Activated CD8-positive, alpha-beta memory T cell treated with anti-CD3 and anti-CD28 coated beads, Interleukin-2, amount 50 U/mL, for 48 hours (primary cell): Measurements from ENCODE around the gene SWT1.
"Not testable (repeated sequence)": the region's sequence is repeated elsewhere in the genome, so short reads cannot be mapped to it uniquely, and the experiment has no call there.

Experiments used
- DNase-seq: peaks from one replicate; pipeline ENCODE4 v3.0.0-alpha.2; 2020

The SWT1 gene

DNA sequence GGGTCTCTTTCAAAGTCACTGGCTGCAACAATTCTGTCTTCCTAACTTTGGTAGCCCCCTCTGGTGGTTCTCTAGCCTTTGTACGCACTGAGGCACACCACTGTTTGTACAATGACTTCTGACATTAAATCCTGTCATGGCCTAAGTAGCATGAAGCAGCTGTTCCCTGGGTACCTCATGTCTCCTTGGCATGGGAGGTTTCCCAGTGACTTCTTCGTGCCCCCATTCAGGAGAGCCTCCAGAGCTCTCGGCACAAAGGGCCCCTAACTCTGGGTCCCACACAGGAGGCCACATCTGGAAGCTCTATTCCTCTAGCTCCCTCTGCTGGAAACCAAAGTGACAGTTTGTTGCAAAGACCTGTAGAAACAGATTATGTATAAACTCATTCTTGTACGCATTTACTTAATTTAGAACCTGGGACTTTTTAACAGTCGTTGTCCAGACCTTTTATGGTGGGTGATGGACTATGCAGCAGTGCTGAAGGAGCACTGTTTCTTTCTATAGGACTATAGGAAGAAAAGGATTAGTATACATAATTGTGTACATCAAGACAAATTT, 13.4 kb downstream of the SWT1 start:
- peak; percentile 71 for DNase-seq

DNA sequence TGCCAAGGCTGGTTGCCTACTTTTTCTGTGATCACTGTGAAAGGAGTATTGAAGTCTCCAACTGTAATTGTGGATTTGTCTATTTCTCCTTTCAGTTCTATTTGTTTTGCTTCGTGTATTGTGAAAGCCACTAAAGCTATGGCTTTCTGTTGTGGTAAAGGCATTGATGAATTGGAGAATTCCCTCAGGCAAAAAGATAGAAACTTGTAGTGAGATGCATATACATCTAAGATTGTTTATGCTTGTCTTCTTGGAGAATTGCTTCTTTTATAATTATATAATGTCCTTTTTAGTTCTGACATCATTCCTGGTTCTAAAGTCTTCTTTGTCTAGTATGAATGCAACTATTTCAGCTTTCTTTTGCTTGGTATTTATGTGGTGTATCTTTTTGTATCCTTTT, 36.8 kb downstream of the SWT1 start:
- no peak for DNase-seq

DNA sequence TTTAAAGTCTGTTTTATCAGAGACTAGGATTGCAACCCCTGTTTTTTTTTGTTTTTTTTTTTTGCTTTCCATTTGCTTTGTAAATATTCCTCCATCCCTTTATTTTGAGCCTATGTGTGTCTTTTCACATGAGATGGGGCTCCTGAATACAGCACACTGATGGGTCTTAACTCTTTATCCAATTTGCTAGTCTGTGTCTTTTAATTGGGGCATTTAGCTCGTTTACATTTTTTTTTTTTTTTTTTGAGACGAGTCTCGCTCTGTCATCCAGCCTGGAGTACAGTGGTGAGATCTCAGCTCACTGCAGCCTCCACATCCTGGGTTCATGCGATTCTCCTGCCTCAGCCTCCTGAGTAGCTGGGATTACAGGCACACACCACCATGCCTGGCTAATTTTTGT, 41.7 kb downstream of the SWT1 start:
- not testable (repeated sequence) for DNase-seq

DNA sequence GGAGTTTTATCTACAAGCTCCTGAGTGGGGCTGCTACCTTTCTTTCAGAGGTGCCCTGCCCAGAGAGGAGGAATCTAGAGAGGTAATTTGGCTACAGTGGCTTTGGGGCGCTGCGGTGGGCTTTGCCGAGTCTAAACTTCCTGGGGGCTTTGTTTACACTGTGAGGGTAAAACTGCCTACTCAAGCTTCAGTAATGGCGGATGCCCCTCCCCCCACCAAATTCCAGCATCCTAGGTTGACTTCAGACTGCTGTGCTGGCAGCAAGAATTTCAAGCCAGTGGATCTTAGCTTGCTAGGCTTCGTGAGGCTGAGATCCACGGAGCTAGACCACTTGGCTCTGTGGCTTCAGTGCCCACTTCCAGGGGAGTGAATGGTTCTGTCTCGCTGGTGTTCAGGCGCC, 43.9 kb downstream of the SWT1 start:
- no peak for DNase-seq

DNA sequence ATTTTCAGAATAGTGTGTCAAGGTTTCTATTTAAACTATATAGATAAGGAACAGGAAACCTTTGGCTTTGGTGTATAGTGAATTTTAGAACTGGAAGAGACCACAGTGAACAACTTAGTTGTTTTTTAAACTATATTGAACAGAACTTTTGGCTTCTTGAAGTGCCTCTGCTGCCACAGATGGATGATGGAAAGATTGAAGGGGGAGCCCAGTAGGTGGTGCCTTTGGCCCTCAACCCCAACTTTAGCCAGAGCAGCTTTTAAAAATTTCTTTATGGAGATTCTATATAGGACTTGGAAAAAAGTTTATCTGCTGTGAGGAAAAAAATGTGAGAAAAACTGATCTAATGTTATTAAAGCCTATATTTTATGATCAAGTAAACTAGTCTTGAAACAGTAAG, 50.2 kb downstream of the SWT1 start:
- no peak for DNase-seq

DNA sequence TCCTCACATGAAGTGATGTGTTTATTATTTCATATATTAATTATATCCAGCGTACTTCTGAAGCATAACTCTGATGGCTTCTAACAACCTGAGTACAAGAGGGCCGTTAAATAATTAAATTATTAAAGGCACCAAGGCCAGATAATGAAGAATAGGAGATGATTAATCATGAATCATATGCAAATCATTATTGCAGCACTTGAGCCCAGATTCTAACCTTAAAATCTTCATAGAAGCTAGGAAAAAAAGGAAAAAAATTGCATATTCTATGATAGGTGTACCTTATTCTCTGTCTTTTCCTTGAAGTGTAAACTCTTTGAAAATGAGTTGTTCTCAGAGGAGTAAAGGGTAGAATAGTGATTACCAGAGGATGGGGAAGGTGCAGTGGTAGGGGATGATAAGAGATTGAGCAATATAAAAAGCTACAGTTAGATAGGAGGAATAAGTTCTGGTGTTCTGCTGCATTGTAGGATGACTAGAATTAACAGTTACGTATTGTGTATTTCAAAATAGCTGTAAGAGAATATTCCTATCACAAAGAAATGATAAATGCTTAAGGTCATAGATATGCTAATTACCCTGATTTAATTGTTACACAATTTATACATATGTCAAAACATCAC, 51.1 kb downstream of the SWT1 start:
- DNase-seq: no peak

DNA sequence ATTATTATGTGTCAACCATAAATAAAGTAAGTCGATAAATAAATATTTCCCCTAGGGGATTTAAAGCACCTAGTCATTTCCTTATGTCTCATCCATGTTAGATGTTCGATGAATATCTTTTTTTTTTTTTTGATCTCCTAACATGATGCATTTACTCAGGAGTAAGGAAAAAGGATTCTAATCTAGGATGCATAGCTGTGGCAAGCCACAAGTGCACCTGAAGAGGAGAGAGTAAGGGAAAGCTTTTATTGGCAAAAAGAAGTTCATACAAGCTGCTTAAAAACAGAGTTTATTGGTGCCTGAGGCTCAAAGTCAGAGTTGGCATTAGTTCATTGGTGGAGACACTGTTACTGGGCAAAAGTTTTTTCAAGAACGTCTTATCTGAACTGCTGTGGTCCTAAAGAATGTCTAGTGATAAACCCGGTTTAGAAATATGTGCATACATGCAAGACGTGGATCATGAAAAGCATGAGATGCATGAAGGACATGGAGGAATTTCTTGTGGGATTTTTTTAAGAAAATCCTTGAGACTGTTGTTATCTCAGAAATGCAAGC, 51.7 kb downstream of the SWT1 start:
- DNase-seq: no peak

DNA sequence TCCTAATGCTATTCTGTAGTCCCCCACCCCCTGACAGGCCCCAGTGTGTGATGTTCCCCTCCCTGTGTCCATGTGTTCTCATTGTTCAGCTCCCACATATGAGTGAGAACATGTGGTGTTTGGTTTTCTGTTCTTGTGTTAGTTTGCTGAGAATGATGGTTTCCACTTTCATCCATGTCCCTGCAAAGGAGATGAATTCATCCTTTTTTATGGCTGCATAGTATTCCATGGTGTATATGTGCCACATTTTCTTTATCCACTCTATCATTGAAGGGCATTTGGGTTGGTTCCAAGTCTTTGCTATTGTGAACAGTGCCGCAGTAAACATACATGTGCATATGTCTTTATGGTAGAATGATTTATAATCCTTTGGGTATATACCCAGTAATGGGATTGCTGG, 52.4 kb downstream of the SWT1 start:
- not testable (repeated sequence) for DNase-seq

DNA sequence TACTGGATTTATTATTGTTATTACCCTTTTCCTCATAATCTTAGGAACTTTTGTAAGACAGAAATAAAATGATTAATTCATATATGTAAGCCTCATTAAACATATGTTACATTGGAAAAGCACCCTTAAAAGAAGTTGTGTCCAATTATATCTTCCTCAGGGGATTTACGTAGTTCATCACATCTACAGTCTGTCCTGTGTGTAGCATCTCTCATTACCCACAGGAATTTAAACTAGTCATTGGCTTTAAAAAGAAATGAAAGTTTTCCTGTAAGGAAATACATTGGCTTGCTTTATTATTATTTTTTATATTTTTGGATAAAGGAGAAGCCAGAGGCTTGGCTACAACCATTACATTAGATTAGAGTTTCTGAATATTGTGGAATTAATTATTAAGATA, 56.1 kb downstream of the SWT1 start:
- DNase-seq: no peak

DNA sequence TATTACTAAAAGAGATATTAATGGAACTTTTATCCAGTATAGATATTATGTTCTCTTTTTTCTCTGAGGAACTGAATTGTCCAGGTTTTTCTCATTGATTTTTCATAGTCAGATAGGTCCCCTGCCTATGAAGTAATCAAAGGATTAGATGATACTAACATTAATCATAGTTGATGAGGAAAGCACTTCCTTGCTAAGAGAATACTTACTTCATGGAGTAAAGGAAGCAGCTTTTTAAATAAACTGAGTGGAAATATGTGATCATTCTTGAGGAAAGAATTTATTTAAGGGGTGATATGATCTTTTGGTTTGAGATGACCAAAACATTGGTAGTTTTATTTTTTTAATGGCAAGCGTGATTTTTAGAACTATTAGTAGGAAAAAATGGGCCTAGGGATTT, 58.9 kb downstream of the SWT1 start:
- DNase-seq: no peak

DNA sequence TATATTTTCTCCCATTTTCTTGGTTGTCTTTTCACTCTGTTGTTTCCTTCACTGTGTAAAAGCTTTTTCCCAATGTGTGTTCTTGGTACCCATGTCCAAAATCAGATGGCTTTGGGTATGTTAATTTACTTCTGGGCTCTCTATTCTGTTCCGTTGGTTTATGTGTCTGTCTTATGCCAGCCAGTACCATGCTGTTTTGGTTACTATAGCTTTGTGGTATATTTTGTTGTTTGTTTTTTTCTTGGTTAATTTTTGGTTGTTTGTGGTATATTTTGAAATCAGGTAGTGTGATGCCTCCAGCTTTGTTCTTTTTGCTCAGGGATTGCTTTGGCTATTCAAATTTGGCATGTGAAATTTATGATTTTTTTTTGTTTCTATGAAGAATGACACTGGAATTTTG, 67.2 kb downstream of the SWT1 start:
- no peak for DNase-seq

DNA sequence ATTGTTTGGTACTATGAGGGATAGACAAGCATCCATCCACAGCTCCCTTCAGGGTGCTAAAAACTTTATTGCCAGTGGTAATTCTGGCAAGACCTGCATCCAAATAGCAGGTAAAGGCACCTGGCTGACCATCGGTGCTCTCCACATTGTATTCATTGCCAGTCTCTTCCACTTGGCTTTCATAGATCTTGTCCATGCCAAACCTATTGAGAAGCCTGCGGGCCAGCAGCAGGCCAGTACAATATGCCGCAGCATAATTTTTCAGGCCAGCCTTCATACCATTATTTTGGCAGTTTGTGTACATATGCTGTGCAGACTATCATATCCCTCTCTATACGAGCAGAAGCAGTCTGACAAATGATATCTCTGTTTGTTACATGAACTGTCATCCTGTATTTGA, 70.2 kb downstream of the SWT1 start:
- no peak for DNase-seq

DNA sequence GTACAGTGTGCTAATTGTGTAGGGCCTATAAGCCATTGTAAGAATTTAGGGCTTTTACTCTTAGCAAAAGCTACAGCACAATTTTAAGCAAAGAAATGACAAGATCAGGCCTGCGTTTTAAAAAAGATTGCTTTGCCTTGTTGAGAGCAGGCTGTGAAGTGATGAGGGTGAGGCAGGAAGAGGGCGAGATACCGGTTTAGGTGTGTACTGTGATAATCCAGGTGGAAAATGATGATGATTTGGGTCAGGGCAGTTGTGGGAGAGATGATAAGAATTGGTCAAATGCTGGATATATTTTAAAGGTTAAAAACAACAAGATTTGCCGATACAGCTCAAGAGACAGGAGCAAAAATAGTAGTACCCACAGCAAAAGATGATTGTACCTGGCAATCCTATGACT, 72.0 kb downstream of the SWT1 start:
- no peak for DNase-seq

DNA sequence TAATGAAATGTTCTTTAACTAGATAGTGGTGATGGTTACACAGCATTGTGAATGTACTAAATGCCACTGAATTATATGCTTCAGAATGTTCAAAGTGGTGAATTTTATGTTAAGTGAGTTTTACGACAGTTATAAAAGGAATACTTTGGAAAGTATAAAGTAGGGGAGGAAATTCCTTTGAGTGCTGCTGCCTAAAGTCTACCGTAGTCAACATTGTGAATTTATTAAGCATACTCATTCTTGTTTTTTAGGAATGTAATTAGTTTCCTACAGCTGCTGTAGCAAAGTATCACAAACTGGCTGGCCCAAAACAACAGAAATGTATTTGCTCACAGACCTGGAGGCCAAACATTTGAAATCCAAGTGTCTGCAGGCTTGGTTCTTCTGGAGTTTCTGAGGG, 73.0 kb downstream of the SWT1 start:
- DNase-seq: no peak

DNA sequence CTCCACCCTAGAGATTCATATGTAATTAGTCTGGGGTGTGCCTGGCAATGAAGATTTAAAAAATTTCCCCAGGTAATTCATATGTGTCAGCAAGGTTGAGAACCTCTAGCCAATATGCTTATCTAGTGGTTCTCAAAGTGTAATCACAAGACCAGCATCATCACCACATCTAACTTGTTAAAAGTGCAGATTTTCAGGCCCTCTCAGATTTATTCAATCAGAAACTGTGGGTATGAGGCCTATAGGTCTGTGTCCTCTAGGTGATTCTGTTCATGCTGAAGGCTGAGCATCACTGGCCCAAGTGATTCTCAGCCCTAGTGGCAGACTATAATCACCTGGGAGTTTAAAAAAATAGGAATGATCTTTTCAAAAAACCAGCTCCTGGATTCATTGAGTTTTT, 75.9 kb downstream of the SWT1 start:
- DNase-seq: no peak

DNA sequence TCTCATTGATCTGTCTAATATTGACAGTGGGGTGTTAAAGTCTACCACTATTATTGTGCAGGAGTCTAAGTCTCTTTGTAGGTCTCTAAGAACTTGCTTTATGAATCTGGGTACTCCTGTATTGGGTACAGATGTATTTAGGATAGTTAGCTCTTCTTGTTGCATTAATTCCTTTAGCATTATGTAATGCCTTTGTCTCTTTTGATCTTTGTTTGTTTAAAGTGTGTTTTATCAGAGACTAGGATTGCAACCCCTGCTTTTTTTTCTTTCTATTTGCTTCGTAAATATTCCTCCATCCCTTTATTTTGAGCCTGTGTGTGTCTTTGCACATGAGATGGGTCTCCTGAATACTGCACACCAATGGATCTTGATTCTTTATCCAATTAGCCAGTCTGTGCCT, 77.2 kb downstream of the SWT1 start:
- DNase-seq: not testable (repeated sequence)

DNA sequence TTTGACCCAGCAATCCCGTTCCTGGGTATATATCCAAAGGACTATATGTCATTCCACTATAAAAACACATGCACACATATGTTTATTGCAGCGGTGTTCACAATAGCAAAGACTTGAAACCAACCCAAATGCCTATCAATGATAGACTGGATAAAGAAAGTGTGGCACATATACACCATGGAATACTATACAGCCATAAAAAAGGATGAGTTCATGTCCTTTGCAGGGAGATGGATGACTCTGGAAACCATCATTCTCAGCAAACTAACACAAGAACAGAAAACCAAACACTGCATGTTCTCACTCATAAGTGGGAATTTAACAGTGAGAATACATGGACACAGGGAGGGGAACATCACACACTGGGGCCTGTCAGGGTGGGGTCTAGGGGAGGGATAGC, 80.2 kb downstream of the SWT1 start:
- not testable (repeated sequence) for DNase-seq

DNA sequence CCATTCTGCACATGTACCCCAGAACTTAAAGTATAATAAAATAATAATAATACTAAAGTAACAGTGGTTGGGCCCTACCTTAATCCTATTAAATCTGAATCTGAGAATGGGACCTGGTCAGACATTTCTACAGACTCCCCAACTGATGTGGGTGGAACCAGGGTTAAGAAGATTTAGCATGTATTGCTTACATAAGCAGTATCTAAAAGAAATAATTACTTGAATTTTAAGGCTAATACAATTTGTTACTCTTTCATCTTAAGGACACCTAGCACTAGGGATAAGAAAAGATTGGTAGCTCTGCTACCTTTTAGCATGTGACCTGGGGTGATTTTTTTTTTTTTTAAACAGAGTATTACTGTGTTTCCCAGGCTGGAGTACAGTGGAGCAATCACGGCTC, 80.7 kb downstream of the SWT1 start:
- DNase-seq: no peak

DNA sequence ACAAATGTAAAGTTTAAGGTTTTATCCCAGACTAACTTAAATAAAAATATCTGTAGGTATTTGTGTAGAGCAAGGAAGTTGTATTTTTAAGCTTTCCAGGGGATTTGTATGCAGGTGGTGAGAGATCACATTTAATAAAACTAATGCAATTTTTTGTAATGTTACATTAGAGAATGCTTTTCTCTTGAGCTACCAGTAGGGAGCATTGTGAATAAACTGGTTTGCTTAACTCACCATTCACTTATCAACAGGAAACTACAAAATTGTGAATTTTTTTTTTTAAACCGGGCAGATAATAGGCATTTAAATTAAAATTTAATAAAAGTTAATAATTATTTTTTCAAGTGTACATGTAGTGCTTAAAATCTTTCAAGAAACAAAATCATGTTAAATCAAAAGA, 81.5 kb downstream of the SWT1 start:
- DNase-seq: no peak

DNA sequence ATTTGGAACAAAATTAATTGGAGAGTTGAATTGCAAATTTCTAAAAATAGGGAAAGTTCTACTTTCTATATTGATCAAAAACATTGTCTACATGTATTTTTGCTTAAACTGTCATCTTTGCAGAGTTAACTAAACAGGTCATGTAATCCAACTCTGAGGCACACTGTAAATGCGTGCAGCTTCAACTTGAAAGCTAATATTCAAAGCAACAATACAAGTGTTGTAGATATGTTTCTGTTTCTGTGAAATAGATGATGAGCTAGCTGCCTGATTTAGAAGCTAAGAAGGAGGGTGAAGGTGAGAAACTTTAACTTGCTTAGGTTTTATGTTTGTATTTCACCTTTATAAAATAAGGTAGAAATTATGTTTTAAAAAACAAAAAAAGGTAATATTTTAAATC, 82.9 kb downstream of the SWT1 start:
- no peak for DNase-seq

DNA sequence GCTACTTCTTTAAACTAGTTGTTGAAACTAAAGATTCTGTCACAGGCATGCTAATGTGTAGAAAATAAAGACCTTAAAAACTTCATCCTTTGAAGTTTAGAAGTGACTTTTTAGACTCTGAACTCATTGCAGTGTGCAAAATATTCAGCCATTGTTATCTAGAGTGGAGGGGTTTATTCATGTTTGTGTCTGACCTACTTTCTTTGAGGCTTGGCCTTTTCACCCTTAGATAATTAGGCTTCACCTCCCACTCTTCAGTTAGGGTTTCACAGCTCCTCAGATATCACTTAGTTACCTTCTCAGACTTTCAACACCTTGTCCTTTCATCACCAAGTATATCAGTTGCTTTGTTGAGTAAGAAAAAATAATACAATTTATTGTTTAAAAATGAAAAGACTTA, 84.2 kb downstream of the SWT1 start:
- DNase-seq: no peak

DNA sequence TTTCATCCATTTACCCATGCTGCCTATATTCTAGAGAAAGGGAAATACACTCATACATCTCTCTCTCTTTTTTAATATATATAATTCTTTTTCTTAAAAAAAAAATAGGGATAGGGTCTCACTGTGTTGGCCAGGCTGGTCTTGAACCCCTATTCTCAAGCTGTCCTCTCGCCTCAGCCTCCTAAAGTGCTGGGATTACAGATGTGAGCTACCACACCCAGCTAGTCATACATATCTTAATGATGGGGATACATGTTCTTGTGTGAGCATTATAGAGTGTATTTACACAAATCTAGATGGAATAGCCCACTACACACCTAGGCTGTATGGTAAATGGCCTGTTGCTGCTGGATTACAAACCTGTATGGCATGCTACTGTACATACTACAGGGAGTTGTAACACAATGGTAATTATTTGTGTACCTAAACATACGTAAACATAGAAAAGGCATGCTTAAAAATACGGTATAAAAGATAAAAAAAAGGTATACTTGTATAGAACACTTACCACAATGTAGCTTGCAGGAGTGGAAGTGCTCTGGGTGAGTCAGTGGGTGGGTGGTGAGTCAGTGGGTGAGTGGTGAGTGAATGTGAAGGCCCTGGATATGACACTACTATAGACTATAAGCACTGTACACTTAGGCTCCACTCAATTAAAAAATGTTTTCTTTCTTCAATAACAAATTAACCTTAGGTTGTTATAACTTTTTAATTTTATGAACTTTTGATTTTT, 87.2 kb downstream of the SWT1 start:
- no peak for DNase-seq

DNA sequence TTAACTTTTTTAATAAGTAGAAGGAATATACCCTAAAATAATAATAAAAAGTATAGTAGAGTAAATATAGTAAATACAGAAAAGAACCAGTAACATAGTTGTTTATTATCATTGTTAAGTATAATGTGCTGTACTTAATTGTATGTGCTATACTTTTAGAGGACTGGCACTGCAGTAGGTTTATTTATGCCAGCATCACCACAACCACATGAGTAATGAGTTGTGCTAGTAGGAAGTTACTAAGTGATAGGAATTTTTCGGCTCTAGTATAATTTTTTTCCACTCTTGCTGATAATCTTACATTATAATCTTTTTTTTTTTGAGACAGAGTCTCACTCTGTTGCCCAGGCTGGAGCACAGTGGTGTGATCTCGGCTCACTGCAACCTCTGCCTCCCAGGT, 88.5 kb downstream of the SWT1 start:
- DNase-seq: no peak

DNA sequence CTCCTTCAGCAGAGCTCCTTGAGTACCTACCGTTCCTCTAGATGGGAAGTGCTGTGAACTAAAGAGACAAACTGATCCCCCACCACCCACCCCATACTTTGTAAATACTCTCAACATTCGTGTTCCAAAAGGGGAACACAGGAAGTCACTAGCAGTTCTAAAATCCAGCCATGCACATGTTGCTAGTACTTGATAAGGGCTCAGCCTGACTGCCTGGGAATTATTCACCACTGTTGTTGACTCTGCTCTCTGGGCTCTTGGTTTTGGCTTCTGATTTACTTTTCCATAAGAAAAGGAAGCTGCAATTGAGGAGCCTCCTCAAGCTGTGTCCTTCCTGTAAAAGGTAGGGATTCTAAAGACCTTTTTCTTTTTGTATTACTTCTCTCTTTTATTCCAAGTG, 92.6 kb downstream of the SWT1 start:
- no peak for DNase-seq

DNA sequence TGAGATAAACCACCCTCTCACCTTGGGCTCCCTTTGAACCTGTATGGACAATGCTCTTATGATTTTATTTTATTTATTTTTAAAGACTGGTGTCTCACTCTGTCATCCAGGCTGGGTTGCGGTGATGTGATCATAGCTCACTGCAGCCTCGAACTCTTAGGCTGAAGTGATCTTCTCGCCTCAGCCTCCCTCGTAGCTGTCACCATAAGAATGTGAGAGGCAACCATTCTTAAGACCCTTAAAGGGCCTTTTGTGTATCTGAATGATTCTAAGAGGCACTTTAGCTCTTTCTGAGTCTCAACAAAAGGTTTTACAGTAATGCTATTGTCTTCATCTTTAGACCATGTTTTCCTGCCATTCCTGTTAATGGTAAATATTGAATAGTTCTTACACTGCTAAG, 93.1 kb downstream of the SWT1 start:
- no peak for DNase-seq
